GM12878 (cell line): ENCODE results near the gene APC2. TPM values are rescaled to one million over a fixed set of nuclear protein-coding genes. Genes with fewer than 3 reads are reported as not detected.

ENCODE experiments used
- CTCF ChIP-seq, 3 experiments: IDR thresholded peaks in 2 of 3; conservative IDR thresholded peaks in 1 of 3; 2 replicates each; pipeline ENCODE4 v1.5.1; 2011; ENCODE audit warnings: low read depth in 3 of 3, low read length in 3 of 3, mild to moderate bottlenecking in 3 of 3, control low read depth in 2 of 3, moderate library complexity in 2 of 3, inconsistent platforms in 1 of 3, mixed read lengths in 1 of 3; ENCODE audit not compliant: control insufficient read depth in 2 of 3, insufficient read depth in 1 of 3; ENCODE audit errors: extremely low read depth in 1 of 3
- FOXK2 ChIP-seq: fragments of 450-650 bp; IDR thresholded peaks from 2 replicates; pipeline ENCODE4 v1.6.1; 2017; ENCODE audit warnings: mild to moderate bottlenecking, moderate library complexity
- GABPA ChIP-seq: IDR thresholded peaks from 2 replicates; pipeline ENCODE4 v1.6.1; 2014; ENCODE audit warnings: antibody characterized with exemption, low read depth, mild to moderate bottlenecking, inconsistent platforms
- NFIC ChIP-seq: IDR thresholded peaks from 2 replicates; pipeline ENCODE4 v1.6.1; 2012; ENCODE audit warnings: low read depth, mild to moderate bottlenecking, inconsistent platforms, low read length, moderate library complexity
- NR2F1 ChIP-seq: fragments of 450-650 bp; conservative IDR thresholded peaks from 2 replicates; pipeline ENCODE4 v1.6.1; 2017; ENCODE audit warnings: mild to moderate bottlenecking
- RAD21 ChIP-seq: IDR thresholded peaks from 2 replicates; pipeline ENCODE4 v1.6.1; 2011; ENCODE audit warnings: mild to moderate bottlenecking, low read depth, low read length, moderate library complexity; ENCODE audit not compliant: insufficient read depth
- RB1 ChIP-seq: fragments of 450-650 bp; formaldehyde crosslinking; IDR thresholded peaks from 2 replicates; pipeline ENCODE4 v1.6.1; 2017; ENCODE audit warnings: mild to moderate bottlenecking, borderline replicate concordance
- ZNF24 ChIP-seq: fragments of 450-650 bp; IDR thresholded peaks from 2 replicates; pipeline ENCODE4 v1.6.1; 2017; ENCODE audit warnings: antibody characterized with exemption, mild to moderate bottlenecking
- polyA plus RNA-seq, 11 experiments: library from polyadenylated mRNA; depleted of rRNA in 4 of 11; unstranded in 6 of 11; stranded (reverse) in 5 of 11; fragments of >200 nt; fragmentation: Nextera tagmentation in 4 of 11; fragmentation: Illumina TruSeq in 1 of 11; extraction: Ambion mirVana in 4 of 11; extraction: Trizol in 1 of 11; gene quantifications; 1 replicate in 1 of 11; 2 replicates in 10 of 11; pipeline versions ENCODE4 v1.2.1 to v1.2.3, GENCODE V29; 2011 to 2016; ENCODE audit warnings: inconsistent platforms in 2 of 11, missing spikeins in 2 of 11, low read depth in 1 of 11
- total RNA-seq, 4 experiments: library from RNA; depleted of rRNA in 3 of 4; stranded (reverse); fragments of >200 nt in 3 of 4; fragmentation: Illumina TruSeq in 1 of 4; extraction: Trizol in 1 of 4; gene quantifications; 2 replicates each; pipeline versions ENCODE4 v1.2.1 to v1.2.3, GENCODE V29; 2013 to 2021
- TF ChIP-seq, protein P1 (sequence below): IDR thresholded peaks from 2 replicates; pipeline ENCODE4 v1.6.1; 2011; ENCODE audit warnings: low read depth, low read length, improper control_type of control experiment, borderline replicate concordance
- TF ChIP-seq, protein P2 (sequence below): fragments of 450-650 bp; IDR thresholded peaks from 2 replicates; pipeline ENCODE4 v1.6.1; 2017; ENCODE audit warnings: mild to moderate bottlenecking, moderate library complexity
- TF ChIP-seq, protein P3 (sequence below): fragments of 450-650 bp; IDR thresholded peaks from 2 replicates; pipeline ENCODE4 v1.6.1; 2016; ENCODE audit warnings: mild to moderate bottlenecking, moderate library complexity, borderline replicate concordance

Gene APC2
- total and polyA plus RNA-seq, 10 of the 15 experiments (the other 5 are each of a cell fraction or from before 2014, with no cell fraction given): under 0.01 to 0.73 (median 0.04) TPM; not detected in 5

GRCh38 chr19:1488282-1488601 is 38.3 kb downstream of the APC2 start (continued):
- no peak for TF ChIP-seq CTCF (IDR thresholded peaks at IDR 0.05 in 2 of 3, conservative IDR thresholded peaks at IDR 0.05 in 1 of 3; ENCODE audit: control insufficient read depth in 2 of 3, extremely low read depth in 1 of 3, insufficient read depth in 1 of 3, low read depth in 3 of 3, low read length in 3 of 3)
- TF ChIP-seq NFIC: no peak
- no peak for TF ChIP-seq RAD21
- no peak for TF ChIP-seq ZNF24
- no peak for TF ChIP-seq FOXK2
- no peak for TF ChIP-seq NR2F1
- TF ChIP-seq, protein P1, sequence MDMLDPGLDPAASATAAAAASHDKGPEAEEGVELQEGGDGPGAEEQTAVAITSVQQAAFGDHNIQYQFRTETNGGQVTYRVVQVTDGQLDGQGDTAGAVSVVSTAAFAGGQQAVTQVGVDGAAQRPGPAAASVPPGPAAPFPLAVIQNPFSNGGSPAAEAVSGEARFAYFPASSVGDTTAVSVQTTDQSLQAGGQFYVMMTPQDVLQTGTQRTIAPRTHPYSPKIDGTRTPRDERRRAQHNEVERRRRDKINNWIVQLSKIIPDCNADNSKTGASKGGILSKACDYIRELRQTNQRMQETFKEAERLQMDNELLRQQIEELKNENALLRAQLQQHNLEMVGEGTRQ: no peak
- TF ChIP-seq, protein P2, sequence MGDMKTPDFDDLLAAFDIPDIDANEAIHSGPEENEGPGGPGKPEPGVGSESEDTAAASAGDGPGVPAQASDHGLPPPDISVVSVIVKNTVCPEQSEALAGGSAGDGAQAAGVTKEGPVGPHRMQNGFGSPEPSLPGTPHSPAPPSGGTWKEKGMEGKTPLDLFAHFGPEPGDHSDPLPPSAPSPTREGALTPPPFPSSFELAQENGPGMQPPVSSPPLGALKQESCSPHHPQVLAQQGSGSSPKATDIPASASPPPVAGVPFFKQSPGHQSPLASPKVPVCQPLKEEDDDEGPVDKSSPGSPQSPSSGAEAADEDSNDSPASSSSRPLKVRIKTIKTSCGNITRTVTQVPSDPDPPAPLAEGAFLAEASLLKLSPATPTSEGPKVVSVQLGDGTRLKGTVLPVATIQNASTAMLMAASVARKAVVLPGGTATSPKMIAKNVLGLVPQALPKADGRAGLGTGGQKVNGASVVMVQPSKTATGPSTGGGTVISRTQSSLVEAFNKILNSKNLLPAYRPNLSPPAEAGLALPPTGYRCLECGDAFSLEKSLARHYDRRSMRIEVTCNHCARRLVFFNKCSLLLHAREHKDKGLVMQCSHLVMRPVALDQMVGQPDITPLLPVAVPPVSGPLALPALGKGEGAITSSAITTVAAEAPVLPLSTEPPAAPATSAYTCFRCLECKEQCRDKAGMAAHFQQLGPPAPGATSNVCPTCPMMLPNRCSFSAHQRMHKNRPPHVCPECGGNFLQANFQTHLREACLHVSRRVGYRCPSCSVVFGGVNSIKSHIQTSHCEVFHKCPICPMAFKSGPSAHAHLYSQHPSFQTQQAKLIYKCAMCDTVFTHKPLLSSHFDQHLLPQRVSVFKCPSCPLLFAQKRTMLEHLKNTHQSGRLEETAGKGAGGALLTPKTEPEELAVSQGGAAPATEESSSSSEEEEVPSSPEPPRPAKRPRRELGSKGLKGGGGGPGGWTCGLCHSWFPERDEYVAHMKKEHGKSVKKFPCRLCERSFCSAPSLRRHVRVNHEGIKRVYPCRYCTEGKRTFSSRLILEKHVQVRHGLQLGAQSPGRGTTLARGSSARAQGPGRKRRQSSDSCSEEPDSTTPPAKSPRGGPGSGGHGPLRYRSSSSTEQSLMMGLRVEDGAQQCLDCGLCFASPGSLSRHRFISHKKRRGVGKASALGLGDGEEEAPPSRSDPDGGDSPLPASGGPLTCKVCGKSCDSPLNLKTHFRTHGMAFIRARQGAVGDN: no peak
- TF ChIP-seq GABPA: no peak
- TF ChIP-seq, protein P3, sequence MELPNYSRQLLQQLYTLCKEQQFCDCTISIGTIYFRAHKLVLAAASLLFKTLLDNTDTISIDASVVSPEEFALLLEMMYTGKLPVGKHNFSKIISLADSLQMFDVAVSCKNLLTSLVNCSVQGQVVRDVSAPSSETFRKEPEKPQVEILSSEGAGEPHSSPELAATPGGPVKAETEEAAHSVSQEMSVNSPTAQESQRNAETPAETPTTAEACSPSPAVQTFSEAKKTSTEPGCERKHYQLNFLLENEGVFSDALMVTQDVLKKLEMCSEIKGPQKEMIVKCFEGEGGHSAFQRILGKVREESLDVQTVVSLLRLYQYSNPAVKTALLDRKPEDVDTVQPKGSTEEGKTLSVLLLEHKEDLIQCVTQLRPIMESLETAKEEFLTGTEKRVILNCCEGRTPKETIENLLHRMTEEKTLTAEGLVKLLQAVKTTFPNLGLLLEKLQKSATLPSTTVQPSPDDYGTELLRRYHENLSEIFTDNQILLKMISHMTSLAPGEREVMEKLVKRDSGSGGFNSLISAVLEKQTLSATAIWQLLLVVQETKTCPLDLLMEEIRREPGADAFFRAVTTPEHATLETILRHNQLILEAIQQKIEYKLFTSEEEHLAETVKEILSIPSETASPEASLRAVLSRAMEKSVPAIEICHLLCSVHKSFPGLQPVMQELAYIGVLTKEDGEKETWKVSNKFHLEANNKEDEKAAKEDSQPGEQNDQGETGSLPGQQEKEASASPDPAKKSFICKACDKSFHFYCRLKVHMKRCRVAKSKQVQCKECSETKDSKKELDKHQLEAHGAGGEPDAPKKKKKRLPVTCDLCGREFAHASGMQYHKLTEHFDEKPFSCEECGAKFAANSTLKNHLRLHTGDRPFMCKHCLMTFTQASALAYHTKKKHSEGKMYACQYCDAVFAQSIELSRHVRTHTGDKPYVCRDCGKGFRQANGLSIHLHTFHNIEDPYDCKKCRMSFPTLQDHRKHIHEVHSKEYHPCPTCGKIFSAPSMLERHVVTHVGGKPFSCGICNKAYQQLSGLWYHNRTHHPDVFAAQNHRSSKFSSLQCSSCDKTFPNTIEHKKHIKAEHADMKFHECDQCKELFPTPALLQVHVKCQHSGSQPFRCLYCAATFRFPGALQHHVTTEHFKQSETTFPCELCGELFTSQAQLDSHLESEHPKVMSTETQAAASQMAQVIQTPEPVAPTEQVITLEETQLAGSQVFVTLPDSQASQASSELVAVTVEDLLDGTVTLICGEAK: no peak
- no peak for TF ChIP-seq RB1
- TF ChIP-seq, all 136 proteins: peak for 0
